Measurements from ENCODE around the gene PCDHA3. TPM values are rescaled to one million over a fixed set of nuclear protein-coding genes. Genes with fewer than 3 reads are reported as not detected.

Gene PCDHA3
- total and polyA plus RNA-seq, 2 of the 13 experiments (the other 11 are each of a cell fraction or from before 2014, with no cell fraction given), result not detected

GRCh38 chr5:140833993-140834392 lies 33.1 kb downstream of the PCDHA3 start, which contains the start of gene PCDHA7:
TSS of gene PCDHA7 (plus strand) at chr5:140834269. CDS start at chr5:140834384, 115 bp downstream.
- Histone ChIP-seq H3K9ac (ENCODE audit: insufficient read depth, low read depth, low read length) (peak within 1 kb of the TSS; percentile 36; the same call in 1 of the 2 replicates), H2AFZ (ENCODE audit: low read length) (peak within 1 kb of the TSS; percentile 42), H3K36me3 (replicated peaks in 1 of 2; ENCODE audit: control insufficient read depth in 1 of 2, insufficient read depth in 2 of 2, low read length in 2 of 2) (no peaks in the 10 kb centered on the region), H3K79me2 (ENCODE audit: insufficient read depth, low read length) (no peaks in the 10 kb centered on the region), H4K20me1 (ENCODE audit: insufficient read depth, low read length) (no peaks in the 10 kb centered on the region), H3K4me3 (replicated peaks in 1 of 3; ENCODE audit: insufficient read depth in 1 of 3, low read depth in 2 of 3, low read length in 3 of 3) (peak within 1 kb of the TSS; percentile 62 to 68 (median 68)), H3K9me3 (ENCODE audit: low read length) (no peaks in the 10 kb centered on the region), H3K27me3 (ENCODE audit: control insufficient read depth in 1 of 2, insufficient read depth in 2 of 2, low read length in 2 of 2) (no peaks in the 10 kb centered on the region), H3K27ac (ENCODE audit: extremely low read length, insufficient read depth, low read length) (no peak within 1 kb of the TSS), H3K4me1 (ENCODE audit: insufficient read depth, low read length) (no peaks in the 10 kb centered on the region), H3K4me2 (ENCODE audit: low read depth, low read length) (peak within 1 kb of the TSS; percentile 78)
- no TSS peak for BruUV-seq (replicated peaks)
- intact Hi-C loops (cut with micrococcal nuclease; ENCODE audit: unreplicated experiment), result no loop called here
- ATAC-seq, result peak; percentile 54
- TF ChIP-seq MAFK (conservative IDR thresholded peaks at IDR 0.05 in 1 of 2, IDR thresholded peaks at IDR 0.05 in 1 of 2; ENCODE audit: low read length in 2 of 2) (peak in 1 of 2 experiments; percentile 52; a peak in 3 of 4 replicates), ZNF710 (CRISPR knock-in tag; IDR thresholded peaks at IDR 0.05; ENCODE audit: borderline replicate concordance) (no peak), CEBPG (CRISPR knock-in tag; IDR thresholded peaks at IDR 0.05) (peak; percentile 51; the same call in 1 of the 2 replicates), RFX1 (IDR thresholded peaks at IDR 0.05) (no peak), ELF3 (CRISPR knock-in tag; IDR thresholded peaks at IDR 0.05) (peak; percentile 32; the same call in 1 of the 2 replicates), GABPA (IDR thresholded peaks at IDR 0.05; ENCODE audit: low read depth, low read length) (no peak), GABPA (CRISPR knock-in tag; IDR thresholded peaks at IDR 0.05; ENCODE audit: low read depth) (peak; percentile 23; the same call in 1 of the 2 replicates), ZNF136 (CRISPR knock-in tag; IDR thresholded peaks at IDR 0.05; ENCODE audit: low read depth) (no peak), STAG1 (CRISPR knock-in tag; IDR thresholded peaks at IDR 0.05) (peak; percentile 40), ISL2 (CRISPR knock-in tag; IDR thresholded peaks at IDR 0.05) (no peak)
- TF ChIP-seq, protein P1, sequence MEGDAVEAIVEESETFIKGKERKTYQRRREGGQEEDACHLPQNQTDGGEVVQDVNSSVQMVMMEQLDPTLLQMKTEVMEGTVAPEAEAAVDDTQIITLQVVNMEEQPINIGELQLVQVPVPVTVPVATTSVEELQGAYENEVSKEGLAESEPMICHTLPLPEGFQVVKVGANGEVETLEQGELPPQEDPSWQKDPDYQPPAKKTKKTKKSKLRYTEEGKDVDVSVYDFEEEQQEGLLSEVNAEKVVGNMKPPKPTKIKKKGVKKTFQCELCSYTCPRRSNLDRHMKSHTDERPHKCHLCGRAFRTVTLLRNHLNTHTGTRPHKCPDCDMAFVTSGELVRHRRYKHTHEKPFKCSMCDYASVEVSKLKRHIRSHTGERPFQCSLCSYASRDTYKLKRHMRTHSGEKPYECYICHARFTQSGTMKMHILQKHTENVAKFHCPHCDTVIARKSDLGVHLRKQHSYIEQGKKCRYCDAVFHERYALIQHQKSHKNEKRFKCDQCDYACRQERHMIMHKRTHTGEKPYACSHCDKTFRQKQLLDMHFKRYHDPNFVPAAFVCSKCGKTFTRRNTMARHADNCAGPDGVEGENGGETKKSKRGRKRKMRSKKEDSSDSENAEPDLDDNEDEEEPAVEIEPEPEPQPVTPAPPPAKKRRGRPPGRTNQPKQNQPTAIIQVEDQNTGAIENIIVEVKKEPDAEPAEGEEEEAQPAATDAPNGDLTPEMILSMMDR (CRISPR knock-in tag; IDR thresholded peaks at IDR 0.05), result peak; percentile 54
- 19% methylated on average over 8 of the region's 8 CpGs for WGBS (ENCODE audit: low lambda C conversion rate)
- in situ Hi-C loops (cut with HindIII; ENCODE audit: extremely low pct_ligation_motif_present, low pct_unique_long_range_greater_than_20kb), result no loop called here
- peak; percentile 32 for DNase-seq (ENCODE audit: low spot score)
- peak; percentile 47 for FAIRE-seq
- CTCF ChIA-PET (ENCODE audit: low intra/inter-chr PET ratio, low total read pairs), result no interaction called here
- POLR2A ChIA-PET, result no interaction called here
